Measurements from ENCODE around the gene MYBPH. TPM values are rescaled to one million over a fixed set of nuclear protein-coding genes. Genes with fewer than 3 reads are reported as not detected.

Gene MYBPH
- polyA plus RNA-seq, 1 donor, result 534 TPM

GRCh38 chr1:203165101-203165799, 10.4 kb downstream of the MYBPH start:
- DNase-seq, result no peak

- DNase-seq, result no peak
Measured at GRCh38 chr1:203163891-203164635, 11.6 kb downstream of the MYBPH start.

GRCh38 chr1:203162403-203162802, 13.2 kb downstream of the MYBPH start:
- no peak for DNase-seq

GRCh38 chr1:203161703-203162102, 13.9 kb downstream of the MYBPH start:
- DNase-seq, result no peak

- no peak for DNase-seq
Measured at GRCh38 chr1:203161175-203161574, 14.5 kb downstream of the MYBPH start.

GRCh38 chr1:203159844-203160243, 15.8 kb downstream of the MYBPH start:
- no peak for DNase-seq

GRCh38 chr1:203158960-203159665, 16.5 kb downstream of the MYBPH start:
- no peak for DNase-seq

GRCh38 chr1:203158423-203158822, 17.2 kb downstream of the MYBPH start:
- DNase-seq, result no peak

GRCh38 chr1:203156280-203156679, 19.3 kb downstream of the MYBPH start:
- no peak for DNase-seq

GRCh38 chr1:203153989-203154821, 21.4 kb downstream of the MYBPH start:
- DNase-seq, result no peak

GRCh38 chr1:203153051-203153988, 22.3 kb downstream of the MYBPH start:
- DNase-seq, result no peak

GRCh38 chr1:203152158-203153034, 23.2 kb downstream of the MYBPH start:
- DNase-seq, result no peak

GRCh38 chr1:203151362-203152157, 24.1 kb downstream of the MYBPH start:
- no peak for DNase-seq

GRCh38 chr1:203150511-203151297, 24.9 kb downstream of the MYBPH start:
- no peak for DNase-seq

- DNase-seq, result no peak
Measured at GRCh38 chr1:203149188-203149840, 26.3 kb downstream of the MYBPH start.

- no peak for DNase-seq
Measured at GRCh38 chr1:203148579-203148978, 27.0 kb downstream of the MYBPH start.

- no peak for DNase-seq
Measured at GRCh38 chr1:203148127-203148526, 27.5 kb downstream of the MYBPH start.

GRCh38 chr1:203147376-203147775, 28.2 kb downstream of the MYBPH start:
- no peak for DNase-seq

Measured in hindlimb muscle (tissue), 1 donor.